Natural killer cell (primary cell): ENCODE data around the gene ZNF133. TPM values are rescaled to one million over a fixed set of nuclear protein-coding genes. Genes with fewer than 3 reads are reported as not detected.

Experiments
- ATAC-seq, 3 donors: fragments of 150-1000 bp in 2 of 3; fragments of 200-7000 bp in 1 of 3; cut with Tn5 transposase; 1 replicate in 1 of 3; 2 replicates in 2 of 3; pipeline ENCODE4 v1.10.0; 2021; ENCODE audit warnings: mild to moderate bottlenecking in 2 of 3, moderate library complexity in 2 of 3
- DNase-seq, 2 donors: peaks; one replicate each; pipeline versions ENCODE4 v3.0.0 to v3.0.0-alpha.2; 2013 to 2021; ENCODE audit warnings: mixed read lengths in 1 of 2
- H3K27ac ChIP-seq: one replicate; pipeline ENCODE4 v1.5.1; 2013; ENCODE audit warnings: mild to moderate bottlenecking, low read length
- H3K27me3 ChIP-seq: one replicate; pipeline ENCODE4 v1.6.1; 2013; ENCODE audit warnings: low read length; ENCODE audit not compliant: control insufficient read depth, insufficient read depth
- H3K36me3 ChIP-seq: one replicate; pipeline ENCODE4 v1.6.1; 2013; ENCODE audit warnings: low read length; ENCODE audit not compliant: control insufficient read depth, insufficient read depth
- H3K4me1 ChIP-seq: one replicate; pipeline ENCODE4 v1.6.1; 2013; ENCODE audit warnings: low read length; ENCODE audit not compliant: control insufficient read depth, insufficient read depth
- H3K4me3 ChIP-seq: one replicate; pipeline ENCODE4 v1.5.1; 2013; ENCODE audit warnings: low read length
- H3K9me3 ChIP-seq: one replicate; pipeline ENCODE4 v1.6.1; 2013; ENCODE audit warnings: low read length; ENCODE audit not compliant: control insufficient read depth, insufficient read depth
- H3K27ac Mint-ChIP-seq, 2 donors: one replicate each; pipeline ENCODE4 v1.8.0; 2022; ENCODE audit warnings: mild to moderate bottlenecking in 2 of 2, mixed read lengths in 2 of 2, moderate library complexity in 1 of 2
- H3K27me3 Mint-ChIP-seq, 2 donors: one replicate each; pipeline ENCODE4 v1.8.0; 2022; ENCODE audit warnings: low read depth in 2 of 2, mixed read lengths in 2 of 2
- H3K36me3 Mint-ChIP-seq: one replicate; pipeline ENCODE4 v1.8.0; 2022; ENCODE audit warnings: mixed read lengths
- H3K4me1 Mint-ChIP-seq, 2 donors: one replicate each; pipeline ENCODE4 v1.8.0; 2022; ENCODE audit warnings: mixed read lengths in 2 of 2
- H3K4me3 Mint-ChIP-seq: one replicate; pipeline ENCODE4 v1.8.0; 2022; ENCODE audit warnings: mild to moderate bottlenecking, moderate library complexity, mixed read lengths
- H3K9me3 Mint-ChIP-seq, 2 donors: one replicate each; pipeline ENCODE4 v1.8.0; 2022; ENCODE audit warnings: mixed read lengths in 2 of 2
- WGBS: methylation state at CpG from one replicate; pipeline ENCODE4 v1.1.7; 2013; ENCODE audit warnings: missing lambda C conversion rate; ENCODE audit not compliant: insufficient coverage; 5-methylcytosine and 5-hydroxymethylcytosine counted together
- intact Hi-C: fragments of 100-400 bp; cut with micrococcal nuclease; formaldehyde crosslinking; loops from one replicate; pipeline ENCODE4 v1.14.2; 2022
- total RNA-seq, 4 donors: library from RNA; stranded (reverse); fragments of 120-200 nt in 1 of 4; gene quantifications; one replicate each; pipeline versions ENCODE4 v1.2.3 to v1.2.4, GENCODE V29; 2013 to 2022
- TF ChIP-seq, protein P1 (sequence below): fragments of 200-600 bp; IDR thresholded peaks from one replicate; pipeline ENCODE4 v1.8.0; 2022; ENCODE audit warnings: antibody characterized with exemption

ZNF133 gene
- total RNA-seq, 3 donors from 2014 or later (not counting 1 experiment from before 2014, with no cell fraction given): 5.2 to 9.6 (median 9.3) TPM

GRCh38 chr20:18316166-18316565 is 27.8 kb downstream of the ZNF133 start:
- ATAC-seq (no peak), DNase-seq (no peak)
- H3K4me1 ChIP-seq: no peaks in the 10 kb centered on the region
- WGBS: 93% methylated on average over 14 of the region's 15 CpGs
- no peak overlapping the region for H3K27ac Mint-ChIP-seq
- H3K9me3 ChIP-seq: no peaks in the 10 kb centered on the region
- no peak overlapping the region for H3K27ac ChIP-seq
- no peak overlapping the region for H3K4me3 ChIP-seq
- H3K4me3 Mint-ChIP-seq: no peak overlapping the region
- no peaks in the 10 kb centered on the region for H3K9me3 Mint-ChIP-seq
- TF ChIP-seq, protein P1, sequence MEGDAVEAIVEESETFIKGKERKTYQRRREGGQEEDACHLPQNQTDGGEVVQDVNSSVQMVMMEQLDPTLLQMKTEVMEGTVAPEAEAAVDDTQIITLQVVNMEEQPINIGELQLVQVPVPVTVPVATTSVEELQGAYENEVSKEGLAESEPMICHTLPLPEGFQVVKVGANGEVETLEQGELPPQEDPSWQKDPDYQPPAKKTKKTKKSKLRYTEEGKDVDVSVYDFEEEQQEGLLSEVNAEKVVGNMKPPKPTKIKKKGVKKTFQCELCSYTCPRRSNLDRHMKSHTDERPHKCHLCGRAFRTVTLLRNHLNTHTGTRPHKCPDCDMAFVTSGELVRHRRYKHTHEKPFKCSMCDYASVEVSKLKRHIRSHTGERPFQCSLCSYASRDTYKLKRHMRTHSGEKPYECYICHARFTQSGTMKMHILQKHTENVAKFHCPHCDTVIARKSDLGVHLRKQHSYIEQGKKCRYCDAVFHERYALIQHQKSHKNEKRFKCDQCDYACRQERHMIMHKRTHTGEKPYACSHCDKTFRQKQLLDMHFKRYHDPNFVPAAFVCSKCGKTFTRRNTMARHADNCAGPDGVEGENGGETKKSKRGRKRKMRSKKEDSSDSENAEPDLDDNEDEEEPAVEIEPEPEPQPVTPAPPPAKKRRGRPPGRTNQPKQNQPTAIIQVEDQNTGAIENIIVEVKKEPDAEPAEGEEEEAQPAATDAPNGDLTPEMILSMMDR: no peak
- H3K27me3 Mint-ChIP-seq: no peaks in the 10 kb centered on the region
- H3K36me3 ChIP-seq: peaks cover 16% of the 10 kb centered on the region
- intact Hi-C loops: no loop called here
- peaks cover 13% of the 10 kb centered on the region for H3K36me3 Mint-ChIP-seq
- no peaks in the 10 kb centered on the region for H3K27me3 ChIP-seq
- peaks cover 5% of the 10 kb centered on the region in 2 donors for H3K4me1 Mint-ChIP-seq

DNA sequence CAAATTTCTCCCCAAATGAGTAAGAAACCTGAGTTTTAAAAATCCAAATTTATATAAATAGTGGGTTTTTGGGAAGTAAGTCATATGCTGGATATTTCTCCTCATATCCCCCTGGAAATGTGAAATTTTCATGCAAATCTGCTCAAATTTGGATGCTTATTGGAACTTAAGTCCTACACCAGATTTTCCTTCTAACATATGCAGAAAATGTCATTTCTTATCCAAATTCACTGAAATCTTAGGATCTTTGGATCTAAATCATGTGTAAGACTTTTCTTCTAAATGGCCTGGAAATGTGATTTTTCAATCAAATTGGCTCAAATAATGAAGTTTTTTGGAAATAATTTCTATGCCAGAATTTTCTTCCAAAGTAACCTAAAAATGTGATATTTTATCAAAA is 33.0 kb downstream of the ZNF133 start:
- ATAC-seq: no peak
- H3K9me3 ChIP-seq: no peaks in the 10 kb centered on the region
- Mint-ChIP-seq H3K36me3 (no peaks in the 10 kb centered on the region), H3K9me3 (no peaks in the 10 kb centered on the region), H3K27ac (no peak overlapping the region), H3K27me3 (no peaks in the 10 kb centered on the region), H3K4me1 (no peaks in the 10 kb centered on the region), H3K4me3 (no peak overlapping the region)
- peaks cover 4% of the 10 kb centered on the region for H3K36me3 ChIP-seq
- H3K27ac ChIP-seq: no peak overlapping the region
- H3K27me3 ChIP-seq: no peaks in the 10 kb centered on the region
- intact Hi-C loops: no loop called here
- DNase-seq: no peak
- no peak overlapping the region for H3K4me3 ChIP-seq
- H3K4me1 ChIP-seq: no peaks in the 10 kb centered on the region
- TF ChIP-seq, protein P1: no peak

DNA sequence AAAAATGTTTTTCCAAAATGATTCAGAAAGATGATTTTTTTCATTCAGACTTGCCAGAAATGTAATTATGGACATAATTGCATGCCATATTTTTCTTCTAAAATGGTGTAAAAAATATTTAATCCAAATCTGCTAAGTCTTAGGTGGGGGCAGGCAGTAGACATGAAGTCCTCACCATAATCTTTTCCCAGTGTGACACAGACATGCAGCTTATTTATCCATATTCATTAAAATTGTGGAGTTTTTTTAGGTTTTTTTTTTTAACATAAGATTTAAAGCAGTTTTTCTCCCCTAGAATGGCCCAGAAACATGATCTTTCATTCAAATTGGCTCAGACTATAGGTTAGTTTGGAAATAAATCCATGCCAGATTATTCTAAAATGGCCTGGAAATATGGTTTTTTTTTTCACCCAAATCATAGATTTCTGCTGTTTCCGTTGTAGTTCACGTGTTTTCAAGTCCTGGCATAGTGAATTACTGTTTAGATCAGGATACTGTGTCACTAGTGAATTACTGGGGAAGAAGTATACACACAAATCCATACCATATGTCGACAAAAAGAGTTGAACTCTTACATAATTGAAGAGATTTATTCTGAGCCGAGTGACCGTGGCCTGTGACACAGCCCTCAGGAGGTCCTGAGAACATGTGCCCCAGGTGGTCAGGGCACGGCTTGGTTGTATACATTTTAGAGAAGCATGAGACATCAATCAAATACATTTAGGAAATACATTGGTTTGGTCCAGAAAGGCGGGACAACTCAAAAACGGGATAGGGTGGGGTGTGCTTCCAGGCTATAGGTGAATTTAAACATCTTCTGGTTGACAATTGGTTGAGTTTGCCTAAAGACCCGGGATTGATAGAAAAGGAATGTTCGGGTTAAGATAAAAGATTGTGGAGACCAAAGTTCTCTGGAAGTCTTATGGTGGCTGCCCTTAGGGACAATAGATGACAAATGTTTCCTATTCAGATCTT is 33.9 kb downstream of the ZNF133 start:
- ATAC-seq: no peak
- 96% methylated on average over 7 of the region's 10 CpGs for WGBS
- Mint-ChIP-seq H3K4me1 (no peaks in the 10 kb centered on the region), H3K27me3 (no peaks in the 10 kb centered on the region), H3K4me3 (no peak overlapping the region), H3K27ac (no peak overlapping the region), H3K9me3 (no peaks in the 10 kb centered on the region), H3K36me3 (no peaks in the 10 kb centered on the region)
- Histone ChIP-seq H3K4me3 (no peak overlapping the region), H3K4me1 (no peaks in the 10 kb centered on the region), H3K27me3 (no peaks in the 10 kb centered on the region), H3K9me3 (no peaks in the 10 kb centered on the region), H3K36me3 (no peaks in the 10 kb centered on the region), H3K27ac (no peak overlapping the region)
- no peak for DNase-seq
- intact Hi-C loops: no loop called here
- TF ChIP-seq, protein P1: no peak
